D721Med (cell line): ENCODE results near the gene ERCC8.

Source experiments
- DNase-seq: peaks from one replicate; pipeline ENCODE4 v3.0.0; 2011; ENCODE audit warnings: low spot score; ENCODE audit not compliant: insufficient read length
- FAIRE-seq: peaks from 2 replicates; lab custom pipeline; 2011; peaks lifted over from hg19 to GRCh38; lab: Jason Lieb, UNC
- TF ChIP-seq, protein P1 (sequence below): IDR thresholded peaks from 2 replicates; pipeline ENCODE4 v1.5.1; 2012; ENCODE audit warnings: mild to moderate bottlenecking, control low read depth; ENCODE audit not compliant: insufficient read depth; ENCODE audit errors: missing control alignments

The ERCC8 gene

GRCh38 chr5:60852940-60853339 is 91.9 kb downstream of the ERCC8 start:
- TF ChIP-seq, protein P1, sequence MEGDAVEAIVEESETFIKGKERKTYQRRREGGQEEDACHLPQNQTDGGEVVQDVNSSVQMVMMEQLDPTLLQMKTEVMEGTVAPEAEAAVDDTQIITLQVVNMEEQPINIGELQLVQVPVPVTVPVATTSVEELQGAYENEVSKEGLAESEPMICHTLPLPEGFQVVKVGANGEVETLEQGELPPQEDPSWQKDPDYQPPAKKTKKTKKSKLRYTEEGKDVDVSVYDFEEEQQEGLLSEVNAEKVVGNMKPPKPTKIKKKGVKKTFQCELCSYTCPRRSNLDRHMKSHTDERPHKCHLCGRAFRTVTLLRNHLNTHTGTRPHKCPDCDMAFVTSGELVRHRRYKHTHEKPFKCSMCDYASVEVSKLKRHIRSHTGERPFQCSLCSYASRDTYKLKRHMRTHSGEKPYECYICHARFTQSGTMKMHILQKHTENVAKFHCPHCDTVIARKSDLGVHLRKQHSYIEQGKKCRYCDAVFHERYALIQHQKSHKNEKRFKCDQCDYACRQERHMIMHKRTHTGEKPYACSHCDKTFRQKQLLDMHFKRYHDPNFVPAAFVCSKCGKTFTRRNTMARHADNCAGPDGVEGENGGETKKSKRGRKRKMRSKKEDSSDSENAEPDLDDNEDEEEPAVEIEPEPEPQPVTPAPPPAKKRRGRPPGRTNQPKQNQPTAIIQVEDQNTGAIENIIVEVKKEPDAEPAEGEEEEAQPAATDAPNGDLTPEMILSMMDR = no peak
- DNase-seq (no peak), FAIRE-seq (no peak)

- no peak for FAIRE-seq
- TF ChIP-seq, protein P1 = no peak
- no peak for DNase-seq
Measured at GRCh38 chr5:60852317-60852716, 92.6 kb downstream of the ERCC8 start.

DNA sequence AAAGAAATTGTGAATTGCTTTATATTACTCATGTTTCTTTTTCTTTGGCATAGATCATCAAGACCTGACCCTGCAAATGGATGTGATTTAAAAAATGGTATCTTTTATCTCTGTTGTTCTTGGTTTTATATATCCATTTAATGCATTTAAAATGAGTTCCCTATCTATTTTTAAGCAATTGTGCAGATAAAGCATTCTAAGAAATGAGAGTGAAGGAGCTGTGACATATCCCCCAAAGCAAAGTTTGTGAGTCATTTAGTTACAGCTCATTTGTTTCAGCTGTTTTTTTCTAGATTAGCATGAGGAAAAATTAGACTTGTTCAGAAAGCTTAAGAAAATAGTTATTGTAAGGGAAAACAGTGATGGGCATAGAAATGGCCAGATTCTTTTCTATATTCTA is 93.2 kb downstream of the ERCC8 start:
- TF ChIP-seq, protein P1 = no peak
- DNase-seq (no peak), FAIRE-seq (no peak)

- DNase-seq (no peak), FAIRE-seq (no peak)
- TF ChIP-seq, protein P1 = no peak
Measured at GRCh38 chr5:60846298-60846697, 98.6 kb downstream of the ERCC8 start.

GRCh38 chr5:60843936-60844905 is 100.6 kb downstream of the ERCC8 start, which contains the start of gene ELOVL7:
Gene ELOVL7, minus strand, starts transcription at chr5:60844269. Its CDS starts 56,872 bp downstream, at chr5:60787397.
- DNase-seq = peak; percentile 45
- FAIRE-seq = no peak
- TF ChIP-seq, protein P1 = no peak

DNA sequence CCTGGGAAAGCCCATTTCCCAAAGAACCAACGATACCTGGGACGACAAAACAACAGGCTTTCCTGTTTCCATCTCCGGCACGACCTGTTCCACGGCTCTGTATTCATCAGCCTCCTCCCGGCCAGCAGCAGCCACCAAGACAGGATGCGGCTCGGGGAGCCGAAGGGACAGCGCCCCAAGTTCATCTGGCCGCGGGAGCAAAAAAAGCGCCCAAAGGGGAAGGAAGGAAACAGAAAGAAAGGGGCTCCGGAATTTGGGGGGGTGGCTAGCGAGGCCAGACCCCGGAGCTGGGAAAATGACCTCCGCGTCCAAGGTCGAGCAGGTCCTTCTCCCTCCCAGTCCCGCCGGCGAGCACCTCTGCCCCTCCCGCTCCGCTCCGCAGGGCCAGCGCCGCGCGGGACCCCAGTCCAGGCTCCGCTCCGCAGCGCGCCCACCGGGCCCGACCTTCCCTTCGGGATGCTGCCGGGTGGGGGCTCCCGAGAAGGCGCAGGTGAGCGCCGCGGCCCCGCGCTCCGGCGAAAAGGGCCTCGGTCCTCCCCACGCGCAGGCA is 101.4 kb downstream of the ERCC8 start:
- DNase-seq (no peak), FAIRE-seq (no peak)
- TF ChIP-seq, protein P1 = no peak

DNA sequence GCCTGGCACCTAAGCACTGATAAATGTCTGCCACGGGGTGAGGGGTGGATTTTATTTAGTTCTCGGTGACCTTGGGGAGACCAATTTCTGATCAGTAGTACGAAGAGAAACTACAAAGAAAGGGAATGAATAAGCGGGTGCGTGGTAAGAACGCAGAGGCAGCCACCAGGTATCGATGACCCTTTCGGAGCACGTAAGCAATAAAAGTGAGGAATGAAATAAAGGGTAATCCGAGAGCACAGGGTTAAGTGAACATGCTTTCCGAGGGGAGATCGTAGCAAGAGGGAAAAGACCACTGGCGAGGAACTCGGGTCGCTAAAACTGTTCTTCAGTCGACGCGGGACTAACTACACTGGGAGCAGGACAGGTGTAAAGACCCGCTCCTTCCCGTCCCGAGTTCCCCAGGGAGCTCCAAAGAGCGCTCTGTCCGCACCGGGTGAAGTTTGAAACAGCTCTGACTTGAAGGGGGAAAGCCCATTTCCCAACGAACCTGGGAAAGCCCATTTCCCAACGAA is 101.9 kb downstream of the ERCC8 start:
- TF ChIP-seq, protein P1 = no peak
- FAIRE-seq = no peak
- DNase-seq = no peak
